Measurements from ENCODE around the gene DNASE1L1. TPM values are rescaled to one million over a fixed set of nuclear protein-coding genes. Genes with fewer than 3 reads are reported as not detected.

Gene DNASE1L1
- total and polyA plus RNA-seq, 2 of the 13 experiments (the other 11 are each of a cell fraction or from before 2014, with no cell fraction given), result 4.7 to 12.3 TPM

DNA sequence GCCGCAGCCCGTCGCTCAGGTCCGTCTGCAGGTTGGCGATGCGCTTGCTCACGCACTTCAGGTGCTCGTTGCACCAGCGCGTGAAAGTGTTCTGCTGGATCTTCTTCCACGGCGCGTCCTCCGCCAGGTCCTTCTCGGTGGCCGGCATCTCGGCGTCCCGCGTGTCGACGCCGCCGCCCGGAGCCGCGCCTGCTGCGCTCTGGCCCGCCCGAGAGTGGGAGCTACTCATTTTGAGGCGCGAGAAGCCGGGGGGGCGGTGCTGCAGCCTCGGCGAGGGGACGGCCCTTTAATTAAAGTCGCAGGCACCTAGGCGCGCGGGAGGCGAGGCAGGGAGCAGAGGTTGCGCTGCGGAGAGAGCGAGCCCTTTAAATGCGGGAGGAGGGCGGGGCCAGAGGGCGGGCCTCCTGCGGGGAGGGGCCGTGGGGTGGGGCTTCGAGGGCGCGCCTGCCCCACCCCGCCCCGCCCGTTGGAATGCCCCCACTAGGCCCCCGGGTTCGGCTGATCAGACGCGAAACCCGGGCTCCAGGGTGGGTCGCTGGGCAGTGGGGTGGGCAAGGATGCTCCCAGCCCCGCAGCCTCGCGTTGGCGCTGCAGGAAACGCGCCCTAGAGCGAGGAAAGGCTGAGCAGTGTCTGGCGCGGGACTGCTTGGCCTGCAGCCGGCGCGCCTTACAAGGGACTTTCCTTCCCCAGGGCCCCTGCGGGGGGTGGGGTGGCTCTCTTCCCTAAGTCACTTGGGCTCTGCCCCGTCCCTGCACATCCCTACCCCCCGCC is 37.9 kb downstream of the DNASE1L1 start (continued):
- no peak for TF ChIP-seq HOXA7 (CRISPR knock-in tag; IDR thresholded peaks at IDR 0.05)
- TF ChIP-seq, protein P1, sequence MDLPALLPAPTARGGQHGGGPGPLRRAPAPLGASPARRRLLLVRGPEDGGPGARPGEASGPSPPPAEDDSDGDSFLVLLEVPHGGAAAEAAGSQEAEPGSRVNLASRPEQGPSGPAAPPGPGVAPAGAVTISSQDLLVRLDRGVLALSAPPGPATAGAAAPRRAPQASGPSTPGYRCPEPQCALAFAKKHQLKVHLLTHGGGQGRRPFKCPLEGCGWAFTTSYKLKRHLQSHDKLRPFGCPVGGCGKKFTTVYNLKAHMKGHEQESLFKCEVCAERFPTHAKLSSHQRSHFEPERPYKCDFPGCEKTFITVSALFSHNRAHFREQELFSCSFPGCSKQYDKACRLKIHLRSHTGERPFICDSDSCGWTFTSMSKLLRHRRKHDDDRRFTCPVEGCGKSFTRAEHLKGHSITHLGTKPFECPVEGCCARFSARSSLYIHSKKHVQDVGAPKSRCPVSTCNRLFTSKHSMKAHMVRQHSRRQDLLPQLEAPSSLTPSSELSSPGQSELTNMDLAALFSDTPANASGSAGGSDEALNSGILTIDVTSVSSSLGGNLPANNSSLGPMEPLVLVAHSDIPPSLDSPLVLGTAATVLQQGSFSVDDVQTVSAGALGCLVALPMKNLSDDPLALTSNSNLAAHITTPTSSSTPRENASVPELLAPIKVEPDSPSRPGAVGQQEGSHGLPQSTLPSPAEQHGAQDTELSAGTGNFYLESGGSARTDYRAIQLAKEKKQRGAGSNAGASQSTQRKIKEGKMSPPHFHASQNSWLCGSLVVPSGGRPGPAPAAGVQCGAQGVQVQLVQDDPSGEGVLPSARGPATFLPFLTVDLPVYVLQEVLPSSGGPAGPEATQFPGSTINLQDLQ (CRISPR knock-in tag; IDR thresholded peaks at IDR 0.05), result peak; percentile 39; the same call in 1 of the 2 replicates
- 0 out of 2 replicates have a peak, but pooled peaks have one; percentile 31 for TF ChIP-seq KLF9 (CRISPR knock-in tag; IDR thresholded peaks at IDR 0.05; ENCODE audit: low read depth)
- TF ChIP-seq HNF1A (IDR thresholded peaks at IDR 0.05; ENCODE audit: low read depth), result no peak
- peak; percentile 38; the same call in 1 of the 2 replicates for TF ChIP-seq HNF1A (CRISPR knock-in tag; IDR thresholded peaks at IDR 0.05; ENCODE audit: borderline replicate concordance)
- TF ChIP-seq NRL (CRISPR knock-in tag; IDR thresholded peaks at IDR 0.05; ENCODE audit: borderline replicate concordance), result peak; percentile 21; the same call in 1 of the 2 replicates
- 0 out of 2 replicates have a peak, but pooled peaks have one; percentile 36 for TF ChIP-seq DNMT1 (CRISPR knock-in tag; IDR thresholded peaks at IDR 0.05)
- TF ChIP-seq, protein P2, sequence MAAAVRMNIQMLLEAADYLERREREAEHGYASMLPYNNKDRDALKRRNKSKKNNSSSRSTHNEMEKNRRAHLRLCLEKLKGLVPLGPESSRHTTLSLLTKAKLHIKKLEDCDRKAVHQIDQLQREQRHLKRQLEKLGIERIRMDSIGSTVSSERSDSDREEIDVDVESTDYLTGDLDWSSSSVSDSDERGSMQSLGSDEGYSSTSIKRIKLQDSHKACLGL (CRISPR knock-in tag; IDR thresholded peaks at IDR 0.05), result peak; percentile 66; the same call in 1 of the 2 replicates
- peak; percentile 78 for TF ChIP-seq ZNF687 (CRISPR knock-in tag; IDR thresholded peaks at IDR 0.05)
- peak; percentile 51; the same call in 1 of the 2 replicates for TF ChIP-seq TBX2 (CRISPR knock-in tag; IDR thresholded peaks at IDR 0.05; ENCODE audit: borderline replicate concordance)
- TF ChIP-seq, protein P3, sequence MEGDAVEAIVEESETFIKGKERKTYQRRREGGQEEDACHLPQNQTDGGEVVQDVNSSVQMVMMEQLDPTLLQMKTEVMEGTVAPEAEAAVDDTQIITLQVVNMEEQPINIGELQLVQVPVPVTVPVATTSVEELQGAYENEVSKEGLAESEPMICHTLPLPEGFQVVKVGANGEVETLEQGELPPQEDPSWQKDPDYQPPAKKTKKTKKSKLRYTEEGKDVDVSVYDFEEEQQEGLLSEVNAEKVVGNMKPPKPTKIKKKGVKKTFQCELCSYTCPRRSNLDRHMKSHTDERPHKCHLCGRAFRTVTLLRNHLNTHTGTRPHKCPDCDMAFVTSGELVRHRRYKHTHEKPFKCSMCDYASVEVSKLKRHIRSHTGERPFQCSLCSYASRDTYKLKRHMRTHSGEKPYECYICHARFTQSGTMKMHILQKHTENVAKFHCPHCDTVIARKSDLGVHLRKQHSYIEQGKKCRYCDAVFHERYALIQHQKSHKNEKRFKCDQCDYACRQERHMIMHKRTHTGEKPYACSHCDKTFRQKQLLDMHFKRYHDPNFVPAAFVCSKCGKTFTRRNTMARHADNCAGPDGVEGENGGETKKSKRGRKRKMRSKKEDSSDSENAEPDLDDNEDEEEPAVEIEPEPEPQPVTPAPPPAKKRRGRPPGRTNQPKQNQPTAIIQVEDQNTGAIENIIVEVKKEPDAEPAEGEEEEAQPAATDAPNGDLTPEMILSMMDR (CRISPR knock-in tag; IDR thresholded peaks at IDR 0.05), result peak; percentile 25; the same call in 1 of the 2 replicates
- no peak for TF ChIP-seq GTF3A (CRISPR knock-in tag; conservative IDR thresholded peaks at IDR 0.05)
- TF ChIP-seq ZNF333 (CRISPR knock-in tag; IDR thresholded peaks at IDR 0.05; ENCODE audit: borderline replicate concordance), result no peak; the same call in 1 of the 2 replicates
- TF ChIP-seq GATAD2A (CRISPR knock-in tag; IDR thresholded peaks at IDR 0.05), result peak; percentile 8; the same call in 1 of the 2 replicates

Data from HepG2 (cell line).